SK-N-SH (cell line): ENCODE results near the gene KSR2. TPM values are rescaled to one million over a fixed set of nuclear protein-coding genes. Genes with fewer than 3 reads are reported as not detected.

Experiments used
- CTCF ChIA-PET: fragments of 300-600, 350-600 bp; formaldehyde crosslinking; extraction: SDS; loops from one replicate; lab custom pipeline; 2021; lab: Yijun Ruan, JAX
- POLR2A ChIA-PET: fragments of 350-600 bp; sonication (Branson Sonifier 250); formaldehyde crosslinking; extraction: SDS; loops from one replicate; lab custom pipeline; 2020; ENCODE audit warnings: antibody characterized with exemption, inconsistent platforms; lab: Yijun Ruan, JAX
- DNase-seq: peaks from one replicate; pipeline ENCODE4 v3.0.0; 2012
- H2AFZ ChIP-seq: fragments of 200-600 bp; sonication (generic); 2 replicates; pipeline ENCODE4 v1.8.1; 2016; ENCODE audit warnings: antibody characterized with exemption, mild to moderate bottlenecking, low read depth
- H3F3A ChIP-seq: fragments of 200-600 bp; sonication (generic); replicated peaks from 2 replicates; pipeline ENCODE3; 2016; ENCODE audit warnings: antibody characterized with exemption, mild to moderate bottlenecking; ENCODE audit not compliant: insufficient read depth
- H3K27ac ChIP-seq, 2 experiments: fragments of 200-500 bp in 1 of 2; fragments of 200-600 bp in 1 of 2; sonication (Bioruptor generic) in 1 of 2; sonication (generic), shearing (Covaris generic) in 1 of 2; 2 replicates each; pipeline versions ENCODE4 v1.5.1 to v1.6.1; 2014 to 2016; ENCODE audit warnings: low read depth in 2 of 2, inconsistent platforms in 1 of 2, low read length in 1 of 2, mild to moderate bottlenecking in 1 of 2, mixed read lengths in 1 of 2
- H3K27me3 ChIP-seq: fragments of 200-600 bp; sonication (generic), shearing (Covaris generic); 2 replicates; pipeline ENCODE4 v1.6.1; 2016; ENCODE audit warnings: mixed run types; ENCODE audit not compliant: insufficient read depth
- H3K36me3 ChIP-seq, 2 experiments: fragments of 200-500 bp in 1 of 2; fragments of 200-600 bp in 1 of 2; sonication (Bioruptor generic) in 1 of 2; sonication (generic) in 1 of 2; replicated peaks in 1 of 2; 2 replicates each; pipeline versions ENCODE3 to v1.5.1; 2014 to 2016; ENCODE audit warnings: low read length in 1 of 2, mild to moderate bottlenecking in 1 of 2; ENCODE audit not compliant: insufficient read depth in 2 of 2, control insufficient read depth in 1 of 2
- H3K4me1 ChIP-seq, 2 experiments: fragments of 200-500 bp in 1 of 2; fragments of 200-600 bp in 1 of 2; sonication (Bioruptor generic) in 1 of 2; sonication (generic), shearing (Covaris generic) in 1 of 2; 2 replicates each; pipeline versions ENCODE4 v1.5.1 to v1.6.1; 2014 to 2016; ENCODE audit warnings: low read depth in 1 of 2, low read length in 1 of 2, mixed run types in 1 of 2; ENCODE audit not compliant: insufficient read depth in 2 of 2, control insufficient read depth in 1 of 2
- H3K4me2 ChIP-seq: fragments of 200-600 bp; sonication (generic), shearing (Covaris generic); 2 replicates; pipeline ENCODE4 v1.6.1; 2017; ENCODE audit warnings: mixed run types
- H3K4me3 ChIP-seq, 2 experiments: fragments of 200-500 bp in 1 of 2; fragments of 200-600 bp in 1 of 2; sonication (Bioruptor generic) in 1 of 2; sonication (generic), shearing (Covaris generic) in 1 of 2; 2 replicates each; pipeline versions ENCODE4 v1.5.1 to v1.8.1; 2014 to 2016; ENCODE audit warnings: low read depth in 2 of 2, inconsistent platforms in 1 of 2, low read length in 1 of 2, mild to moderate bottlenecking in 1 of 2, mixed read lengths in 1 of 2, moderate library complexity in 1 of 2
- H3K79me2 ChIP-seq: fragments of 200-600 bp; sonication (generic); 2 replicates; pipeline ENCODE4 v1.8.1; 2017; ENCODE audit warnings: mild to moderate bottlenecking; ENCODE audit not compliant: insufficient read depth
- H3K9ac ChIP-seq: fragments of 200-600 bp; sonication (generic); 2 replicates; pipeline ENCODE4 v1.6.1; 2017; ENCODE audit warnings: mixed run types
- H3K9me2 ChIP-seq: fragments of 200-600 bp; sonication (generic); 2 replicates; pipeline ENCODE4 v1.6.1; 2017; ENCODE audit warnings: mixed run types
- H3K9me3 ChIP-seq: fragments of 200-600 bp; sonication (generic); 2 replicates; pipeline ENCODE4 v1.6.1; 2017; ENCODE audit warnings: mixed run types, mild to moderate bottlenecking, moderate library complexity
- H4K20me1 ChIP-seq: fragments of 200-600 bp; sonication (generic); 2 replicates; pipeline ENCODE4 v1.6.1; 2017; ENCODE audit warnings: mild to moderate bottlenecking, mixed run types; ENCODE audit not compliant: insufficient read depth
- CHD2 ChIP-seq: fragments of 150-350 bp; IDR thresholded peaks from 2 replicates; pipeline ENCODE4 v1.6.1; 2018; ENCODE audit warnings: low read length; ENCODE audit not compliant: partially characterized antibody
- CTCF ChIP-seq: fragments of 200-600 bp; sonication (generic); IDR thresholded peaks from 2 replicates; pipeline ENCODE4 v1.6.1; 2017; ENCODE audit warnings: antibody characterized with exemption, mild to moderate bottlenecking, moderate library complexity
- EP300 ChIP-seq, 2 experiments: IDR thresholded peaks; 2 replicates each; pipeline versions ENCODE4 v1.4.0 to v1.6.1; 2012; ENCODE audit warnings: borderline replicate concordance in 1 of 2, low read depth in 1 of 2, low read length in 1 of 2
- EZH2phosphoT487 ChIP-seq: fragments of 200-600 bp; sonication (generic); IDR thresholded peaks from 2 replicates; pipeline ENCODE4 v1.6.1; 2017; ENCODE audit warnings: low read depth, mixed run types, mild to moderate bottlenecking, antibody characterized with exemption, moderate library complexity, borderline replicate concordance
- FOXJ3 ChIP-seq: sonication (generic); formaldehyde crosslinking; IDR thresholded peaks from 2 replicates; pipeline ENCODE4 v1.5.1; 2020; ENCODE audit warnings: mild to moderate bottlenecking, missing genetic modification reagents
- FOXM1 ChIP-seq: IDR thresholded peaks from 2 replicates; pipeline ENCODE4 v1.4.0; 2012; ENCODE audit warnings: low read depth, mild to moderate bottlenecking
- GABPA ChIP-seq: IDR thresholded peaks from 2 replicates; pipeline ENCODE4 v1.4.0; 2012; ENCODE audit warnings: low read depth, mild to moderate bottlenecking
- GATA2 ChIP-seq: sonication (generic); formaldehyde crosslinking; IDR thresholded peaks from 2 replicates; pipeline ENCODE4 v1.5.0; 2020; ENCODE audit warnings: mild to moderate bottlenecking, missing genetic modification reagents
- JUND ChIP-seq: IDR thresholded peaks from 2 replicates; pipeline ENCODE4 v1.4.0; 2012
- NRF1 ChIP-seq: IDR thresholded peaks from 2 replicates; pipeline ENCODE4 v1.6.1; 2012; ENCODE audit warnings: low read depth, mild to moderate bottlenecking, low read length
- RCOR1 ChIP-seq: fragments of 150-350 bp; IDR thresholded peaks from 2 replicates; pipeline ENCODE4 v1.6.1; 2017; ENCODE audit warnings: antibody characterized with exemption, low read length
- RFX5 ChIP-seq: IDR thresholded peaks from 2 replicates; pipeline ENCODE4 v1.6.1; 2012; ENCODE audit warnings: mild to moderate bottlenecking, improper control_type of control experiment, low read length
- SMC3 ChIP-seq: IDR thresholded peaks from 2 replicates; pipeline ENCODE4 v1.6.1; 2012; ENCODE audit warnings: low read depth, low read length, improper control_type of control experiment
- TCF12 ChIP-seq: IDR thresholded peaks from 2 replicates; pipeline ENCODE4 v1.4.0; 2012
- TEAD4 ChIP-seq: IDR thresholded peaks from 2 replicates; pipeline ENCODE4 v1.4.0; 2012; ENCODE audit warnings: mild to moderate bottlenecking, borderline replicate concordance; ENCODE audit not compliant: insufficient read depth
- USF1 ChIP-seq: IDR thresholded peaks from 2 replicates; pipeline ENCODE4 v1.4.0; 2012; ENCODE audit warnings: low read depth, borderline replicate concordance
- YY1 ChIP-seq: IDR thresholded peaks from 2 replicates; pipeline ENCODE4 v1.4.0; 2012; ENCODE audit warnings: low read depth, mild to moderate bottlenecking
- WGBS: methylation state at CpG from one replicate; pipeline ENCODE4 v1.1.6; 2017; ENCODE audit warnings: low lambda C conversion rate; 5-methylcytosine and 5-hydroxymethylcytosine counted together
- polyA plus RNA-seq, 3 experiments: library from polyadenylated mRNA; depleted of rRNA; stranded (reverse); fragments of >200 nt; gene quantifications; 2 replicates each; pipeline ENCODE4 v1.2.3, GENCODE V29; 2012
- TF ChIP-seq, protein P1 (sequence below): IDR thresholded peaks from 2 replicates; pipeline ENCODE4; 2012
- TF ChIP-seq, protein P2 (sequence below): fragments of 150-350 bp; IDR thresholded peaks from 2 replicates; pipeline ENCODE4 v1.6.1; 2016; ENCODE audit warnings: mild to moderate bottlenecking, low read depth, low read length

The KSR2 gene
- polyA plus RNA-seq, 1 of the 3 experiments (the other 2 are of a cell fraction): 0.12 TPM

GRCh38 chr12:117622087-117622486 lies 346.7 kb downstream of the KSR2 start (continued):
- TF ChIP-seq EZH2phosphoT487: no peak
- no peak for TF ChIP-seq RCOR1
- TF ChIP-seq USF1: no peak

GRCh38 chr12:117607778-117608177 lies 361.0 kb downstream of the KSR2 start:
- no peaks in the 10 kb centered on the region for H3K27me3 ChIP-seq
- no peak overlapping the region for H2AFZ ChIP-seq
- DNase-seq: no peak
- no peaks in the 10 kb centered on the region for H3K9me3 ChIP-seq
- CTCF ChIA-PET: interaction anchor here (0.6 to 2.7 kb wide), 5 partner anchors 20 to 447 kb away, joined by 3 to 9 read pairs (median 4); no protein-coding TSS in a partner anchor
- POLR2A ChIA-PET: no interaction called here
- peaks cover 0 to 11% of the 10 kb centered on the region in 2 experiments; a peak in 1 of 4 replicates for H3K4me1 ChIP-seq
- H3K27ac ChIP-seq: no peak overlapping the region
- no peak overlapping the region for H3K4me3 ChIP-seq
- no peaks in the 10 kb centered on the region for H3K9me2 ChIP-seq
- no peak for TF ChIP-seq SMC3
- TF ChIP-seq EP300 (IDR thresholded peaks at IDR 0.05; ENCODE audit: borderline replicate concordance in 1 of 2, low read depth in 1 of 2, low read length in 1 of 2): no peak
- no peak for TF ChIP-seq GATA2 (CRISPR knock-in tag)
- no peak for TF ChIP-seq USF1
- no peak for TF ChIP-seq GABPA
- no peak for TF ChIP-seq TCF12
- TF ChIP-seq, protein P1, sequence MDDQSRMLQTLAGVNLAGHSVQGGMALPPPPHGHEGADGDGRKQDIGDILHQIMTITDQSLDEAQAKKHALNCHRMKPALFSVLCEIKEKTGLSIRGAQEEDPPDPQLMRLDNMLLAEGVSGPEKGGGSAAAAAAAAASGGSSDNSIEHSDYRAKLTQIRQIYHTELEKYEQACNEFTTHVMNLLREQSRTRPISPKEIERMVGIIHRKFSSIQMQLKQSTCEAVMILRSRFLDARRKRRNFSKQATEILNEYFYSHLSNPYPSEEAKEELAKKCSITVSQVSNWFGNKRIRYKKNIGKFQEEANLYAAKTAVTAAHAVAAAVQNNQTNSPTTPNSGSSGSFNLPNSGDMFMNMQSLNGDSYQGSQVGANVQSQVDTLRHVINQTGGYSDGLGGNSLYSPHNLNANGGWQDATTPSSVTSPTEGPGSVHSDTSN: no peak
- TF ChIP-seq TEAD4: no peak
- TF ChIP-seq CHD2: no peak
- no peak for TF ChIP-seq NRF1
- no peak for TF ChIP-seq EZH2phosphoT487
- no peak for TF ChIP-seq FOXM1
- no peak for TF ChIP-seq CTCF
- TF ChIP-seq, protein P2, sequence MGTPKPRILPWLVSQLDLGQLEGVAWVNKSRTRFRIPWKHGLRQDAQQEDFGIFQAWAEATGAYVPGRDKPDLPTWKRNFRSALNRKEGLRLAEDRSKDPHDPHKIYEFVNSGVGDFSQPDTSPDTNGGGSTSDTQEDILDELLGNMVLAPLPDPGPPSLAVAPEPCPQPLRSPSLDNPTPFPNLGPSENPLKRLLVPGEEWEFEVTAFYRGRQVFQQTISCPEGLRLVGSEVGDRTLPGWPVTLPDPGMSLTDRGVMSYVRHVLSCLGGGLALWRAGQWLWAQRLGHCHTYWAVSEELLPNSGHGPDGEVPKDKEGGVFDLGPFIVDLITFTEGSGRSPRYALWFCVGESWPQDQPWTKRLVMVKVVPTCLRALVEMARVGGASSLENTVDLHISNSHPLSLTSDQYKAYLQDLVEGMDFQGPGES: no peak
- TF ChIP-seq RCOR1: no peak
- TF ChIP-seq YY1: no peak
- TF ChIP-seq RFX5: no peak
- no peak for TF ChIP-seq JUND
- TF ChIP-seq FOXJ3 (CRISPR knock-in tag): no peak
- H3K4me2 ChIP-seq: no peak overlapping the region
- H3F3A ChIP-seq: no peaks in the 10 kb centered on the region
- H3K9ac ChIP-seq: no peak overlapping the region
- H3K36me3 ChIP-seq: no peaks in the 10 kb centered on the region
- no peaks in the 10 kb centered on the region for H4K20me1 ChIP-seq
- 83% methylated on average over 6 of the region's 7 CpGs for WGBS
- H3K79me2 ChIP-seq: no peaks in the 10 kb centered on the region
